K562 (cell line): ENCODE data around the gene MARCHF5. TPM values are rescaled to one million over a fixed set of nuclear protein-coding genes. Genes with fewer than 3 reads are reported as not detected.

Experiments used
- ATF3 ChIP-seq, 2 experiments: fragments of 450-650 bp in 1 of 2; sonication (generic) in 1 of 2; formaldehyde crosslinking in 1 of 2; IDR thresholded peaks in 1 of 2; conservative IDR thresholded peaks in 1 of 2; 2 replicates each; pipeline versions ENCODE4 v1.6.1 to v1.8.1; 2016 to 2023; ENCODE audit warnings: mild to moderate bottlenecking in 2 of 2, moderate library complexity in 2 of 2, inconsistent platforms in 1 of 2, missing genetic modification reagents in 1 of 2
- CBX1 ChIP-seq: sonication (generic); IDR thresholded peaks from 2 replicates; pipeline ENCODE4 v1.6.1; 2016; ENCODE audit warnings: antibody characterized with exemption, low read depth, mild to moderate bottlenecking
- CC2D1A ChIP-seq: fragments of 450-650 bp; IDR thresholded peaks from 2 replicates; pipeline ENCODE4 v1.6.1; 2017; ENCODE audit warnings: mild to moderate bottlenecking
- FOSL1 ChIP-seq: fragments of 200-800 bp; sonication (Bioruptor generic); conservative IDR thresholded peaks from 2 replicates; pipeline ENCODE4 v1.6.1; 2016; ENCODE audit warnings: missing genetic modification characterization, missing compliant biosample characterization
- GTF2A2 ChIP-seq: IDR thresholded peaks from 2 replicates; pipeline ENCODE4 v1.6.1; 2016; ENCODE audit warnings: mild to moderate bottlenecking, missing genetic modification characterization, missing compliant biosample characterization
- MAZ ChIP-seq, 2 experiments: fragments of 450-650 bp in 1 of 2; sonication (generic) in 1 of 2; formaldehyde crosslinking; IDR thresholded peaks in 1 of 2; conservative IDR thresholded peaks in 1 of 2; 2 replicates each; pipeline versions ENCODE4 v1.4.0 to v1.5.0; 2020; ENCODE audit warnings: mild to moderate bottlenecking in 1 of 2, missing genetic modification reagents in 1 of 2
- NFIC ChIP-seq: fragments of 450-650 bp; IDR thresholded peaks from 2 replicates; pipeline ENCODE4 v1.6.1; 2017; ENCODE audit warnings: mild to moderate bottlenecking, inconsistent platforms
- POLR2H ChIP-seq: IDR thresholded peaks from 2 replicates; pipeline ENCODE4 v1.6.1; 2016; ENCODE audit warnings: missing genetic modification characterization, low read depth, mild to moderate bottlenecking, control low read depth, missing compliant biosample characterization, moderate library complexity
- POLR3G ChIP-seq: IDR thresholded peaks from 2 replicates; pipeline ENCODE4 v1.6.1; 2011; ENCODE audit not compliant: insufficient read length, insufficient replicate concordance; ENCODE audit errors: extremely low read depth
- RREB1 ChIP-seq: fragments of 250-450 bp; sonication (Bioruptor Pico); IDR thresholded peaks from 2 replicates; pipeline ENCODE4 v1.4.0; 2020
- VEZF1 ChIP-seq: fragments of 200-800 bp; sonication (Bioruptor generic); IDR thresholded peaks from 2 replicates; pipeline ENCODE4 v1.6.1; 2017; ENCODE audit warnings: missing genetic modification characterization, missing compliant biosample characterization
- ZFP1 ChIP-seq: fragments of 450-650 bp; formaldehyde crosslinking; IDR thresholded peaks from 2 replicates; pipeline ENCODE4 v1.4.0; 2020; ENCODE audit warnings: mild to moderate bottlenecking, mixed read lengths
- ZFP36 ChIP-seq: fragments of 150-350 bp; IDR thresholded peaks from 2 replicates; pipeline ENCODE4 v1.6.1; 2018; ENCODE audit warnings: low read length, low read depth; ENCODE audit not compliant: partially characterized antibody
- polyA plus RNA-seq, 8 experiments: library from polyadenylated mRNA; depleted of rRNA in 4 of 8; stranded (reverse) in 5 of 8; unstranded in 3 of 8; fragments of >200 nt; fragmentation: Nextera tagmentation in 2 of 8; fragmentation: Illumina TruSeq in 1 of 8; extraction: Ambion mirVana in 2 of 8; extraction: Trizol in 1 of 8; gene quantifications; 2 replicates each; pipeline versions ENCODE4 v1.2.1 to v1.2.3, GENCODE V29; 2011 to 2014; ENCODE audit warnings: inconsistent platforms in 1 of 8, missing spikeins in 1 of 8
- total RNA-seq, 7 experiments: library from RNA; depleted of rRNA in 6 of 7; stranded (reverse); fragments of >200 nt in 6 of 7; fragmentation: Illumina TruSeq in 2 of 7; extraction: Trizol in 2 of 7; gene quantifications; 2 replicates each; pipeline versions ENCODE4 v1.2.1 to v1.2.3, GENCODE V29; 2011 to 2021; ENCODE audit warnings: low replicate concordance in 1 of 7

Gene MARCHF5
- total and polyA plus RNA-seq, 9 of the 15 experiments (the other 6 are each of a cell fraction or from before 2014, with no cell fraction given), result 3.4 to 27.2 (median 11.5) TPM

GRCh38 chr10:92291921-92292845, 1.2 kb downstream of the MARCHF5 start (continued):
- TF ChIP-seq RREB1 (CRISPR knock-in tag) (no peak), MAZ (CRISPR knock-in tag; conservative IDR thresholded peaks at IDR 0.05 in 1 of 2, IDR thresholded peaks at IDR 0.05 in 1 of 2) (no peak; a peak in 1 of 4 replicates), POLR3G (no peak), CBX1 (no peak), POLR2H (no peak), CC2D1A (no peak), ATF3 (IDR thresholded peaks at IDR 0.05) (peak; percentile 36; the same call in 1 of the 2 replicates), ATF3 (CRISPR knock-in tag; conservative IDR thresholded peaks at IDR 0.05) (no peak), ZFP1 (CRISPR knock-in tag) (no peak), ZFP36 (no peak), VEZF1 (CRISPR knock-in tag) (peak; percentile 57), NFIC (peak; percentile 33; the same call in 1 of the 2 replicates), GTF2A2 (tag) (no peak), FOSL1 (tag) (peak; percentile 39; the same call in 1 of the 2 replicates)
